HepG2 (cell line): ENCODE measurements around the gene SLC7A8. TPM values are rescaled to one million over a fixed set of nuclear protein-coding genes. Genes with fewer than 3 reads are reported as not detected.

Experiments
- ATAC-seq: fragments of 200-7000 bp; cut with Tn5 transposase; 3 replicates; pipeline ENCODE4 v1.9.1; 2020; ENCODE audit warnings: mild to moderate bottlenecking, moderate library complexity
- BruUV-seq: library from RNA; stranded (reverse); fragments of 400-500 nt; replicated peaks from 2 replicates; lab custom pipeline; 2021; lab: Mats Ljungman, UMichigan
- CTCF ChIA-PET: fragments of 300-600 bp; formaldehyde crosslinking; extraction: SDS; loops from one replicate; lab custom pipeline; 2021; ENCODE audit warnings: low total read pairs, inconsistent platforms, low intra/inter-chr PET ratio; lab: Yijun Ruan, JAX
- POLR2A ChIA-PET: fragments of 350-600 bp; sonication (Branson Sonifier 250); formaldehyde crosslinking; loops from one replicate; lab custom pipeline; 2020; ENCODE audit warnings: antibody characterized with exemption, inconsistent platforms; lab: Yijun Ruan, JAX
- DNase-seq: peaks from one replicate; pipeline ENCODE4 v3.0.0-alpha.2; 2015; ENCODE audit warnings: low spot score
- FAIRE-seq: peaks from 3 replicates; lab custom pipeline; 2011; peaks lifted over from hg19 to GRCh38; lab: Jason Lieb, UNC
- H2AFZ ChIP-seq: one replicate; pipeline ENCODE4 v1.6.1; 2011; ENCODE audit warnings: low read length, inconsistent platforms
- H3K27ac ChIP-seq: fragments of 300-600 bp; 3 replicates; pipeline ENCODE4 v1.8.0; 2011; ENCODE audit warnings: mixed run types, mild to moderate bottlenecking, mixed read lengths, low read length, inconsistent platforms; ENCODE audit not compliant: insufficient read depth; ENCODE audit errors: extremely low read length
- H3K27me3 ChIP-seq, 2 experiments: fragments of 200-600 bp in 1 of 2; 2 replicates in 1 of 2; 3 replicates in 1 of 2; pipeline versions ENCODE4 v1.6.0 to v1.8.0; 2011; ENCODE audit warnings: low read length in 2 of 2, mild to moderate bottlenecking in 2 of 2, moderate library complexity in 2 of 2, inconsistent platforms in 1 of 2; ENCODE audit not compliant: insufficient read depth in 2 of 2, control insufficient read depth in 1 of 2
- H3K36me3 ChIP-seq, 2 experiments: fragments of 200-600 bp in 1 of 2; replicated peaks in 1 of 2; 2 replicates in 1 of 2; 3 replicates in 1 of 2; pipeline versions ENCODE4 v1.5.1 to v1.8.0; 2011; ENCODE audit warnings: low read length in 2 of 2, inconsistent platforms in 1 of 2; ENCODE audit not compliant: insufficient read depth in 2 of 2, control insufficient read depth in 1 of 2
- H3K4me1 ChIP-seq: 2 replicates; pipeline ENCODE4 v1.5.1; 2012; ENCODE audit warnings: low read length, inconsistent platforms; ENCODE audit not compliant: insufficient read depth
- H3K4me2 ChIP-seq: 2 replicates; pipeline ENCODE4 v1.6.0; 2011; ENCODE audit warnings: low read depth, low read length, inconsistent platforms
- H3K4me3 ChIP-seq, 3 experiments: fragments of 200-600 bp in 1 of 3; sonication (generic), shearing (Covaris generic) in 1 of 3; replicated peaks in 1 of 3; 2 replicates each; pipeline ENCODE4 v1.5.1; 2011 to 2016; ENCODE audit warnings: low read length in 3 of 3, inconsistent platforms in 2 of 3, low read depth in 2 of 3, mild to moderate bottlenecking in 2 of 3, control low read depth in 1 of 3, mixed read lengths in 1 of 3; ENCODE audit not compliant: insufficient read depth in 1 of 3
- H3K79me2 ChIP-seq: one replicate; pipeline ENCODE4 v1.6.1; 2011; ENCODE audit warnings: low read length, inconsistent platforms; ENCODE audit not compliant: insufficient read depth
- H3K9ac ChIP-seq: 2 replicates; pipeline ENCODE4 v1.6.0; 2011; ENCODE audit warnings: mild to moderate bottlenecking, low read depth, low read length, inconsistent platforms; ENCODE audit not compliant: insufficient read depth
- H3K9me3 ChIP-seq: 2 replicates; pipeline ENCODE4 v1.5.1; 2012; ENCODE audit warnings: mild to moderate bottlenecking, low read length
- H4K20me1 ChIP-seq: 2 replicates; pipeline ENCODE4 v1.6.0; 2011; ENCODE audit warnings: inconsistent platforms, mild to moderate bottlenecking, low read length, moderate library complexity; ENCODE audit not compliant: insufficient read depth
- KAT7 ChIP-seq: IDR thresholded peaks from 2 replicates; pipeline ENCODE4 v1.6.1; 2018; ENCODE audit warnings: borderline replicate concordance, missing compliant biosample characterization
- KLF16 ChIP-seq, 2 experiments: sonication (generic) in 1 of 2; formaldehyde crosslinking in 1 of 2; IDR thresholded peaks; 2 replicates each; pipeline versions ENCODE4 v1.6.1 to v1.8.0; 2016 to 2023; ENCODE audit warnings: missing genetic modification reagents in 2 of 2, missing compliant biosample characterization in 1 of 2
- KLF6 ChIP-seq: IDR thresholded peaks from 2 replicates; pipeline ENCODE4 v1.8.0; 2016; ENCODE audit warnings: missing biosample characterization, missing genetic modification reagents
- MZF1 ChIP-seq: sonication (generic); formaldehyde crosslinking; IDR thresholded peaks from 2 replicates; pipeline ENCODE4 v1.8.1; 2023; ENCODE audit warnings: mild to moderate bottlenecking, missing genetic modification reagents, borderline replicate concordance
- NFIB ChIP-seq: sonication (generic); formaldehyde crosslinking; IDR thresholded peaks from 2 replicates; pipeline ENCODE4 v1.9.0; 2021; ENCODE audit warnings: missing genetic modification reagents, mild to moderate bottlenecking, borderline replicate concordance
- SATB2 ChIP-seq: sonication (generic); formaldehyde crosslinking; IDR thresholded peaks from 2 replicates; pipeline ENCODE4 v1.5.0; 2020; ENCODE audit warnings: missing genetic modification reagents
- ZNF407 ChIP-seq: sonication (generic); formaldehyde crosslinking; IDR thresholded peaks from one replicate; pipeline ENCODE4 v1.5.1; 2020; ENCODE audit warnings: mild to moderate bottlenecking, missing genetic modification reagents; ENCODE audit errors: not compliant biosample characterization
- ZNF646 ChIP-seq: sonication (generic); formaldehyde crosslinking; IDR thresholded peaks from 2 replicates; pipeline ENCODE4 v1.9.0; 2021; ENCODE audit warnings: mild to moderate bottlenecking, missing genetic modification reagents
- WGBS: methylation state at CpG from one replicate; pipeline ENCODE4 v1.1.6; 2017; ENCODE audit warnings: low lambda C conversion rate; 5-methylcytosine and 5-hydroxymethylcytosine counted together
- in situ Hi-C: cut with HindIII; loops from 2 replicates; pipeline ENCODE4 v1.10.0; 2017; ENCODE audit warnings: low pct_unique_long_range_greater_than_20kb; ENCODE audit not compliant: extremely low pct_ligation_motif_present
- intact Hi-C: fragments of 100-400 bp; cut with micrococcal nuclease; formaldehyde crosslinking; loops from one replicate; pipeline ENCODE4 v1.10.0; 2022; ENCODE audit not compliant: unreplicated experiment
- polyA plus RNA-seq, 8 experiments: library from polyadenylated mRNA; depleted of rRNA in 3 of 8; stranded (reverse) in 7 of 8; unstranded in 1 of 8; fragments of >200 nt; fragmentation: Illumina TruSeq in 4 of 8; extraction: Trizol in 4 of 8; gene quantifications; 2 replicates each; pipeline versions ENCODE4 v1.2.1 to v1.2.3, GENCODE V29; 2011 to 2016; ENCODE audit warnings: low read depth in 4 of 8, missing spikeins in 1 of 8, mixed read lengths in 1 of 8; ENCODE audit not compliant: insufficient read depth in 1 of 8
- total RNA-seq, 5 experiments: library from RNA; depleted of rRNA; stranded (reverse); fragments of >200 nt; fragmentation: Illumina TruSeq; extraction: Trizol; gene quantifications; 2 replicates each; pipeline ENCODE4 v1.2.3, GENCODE V29; 2016; ENCODE audit warnings: low read depth in 1 of 5

The SLC7A8 gene
- total and polyA plus RNA-seq, 2 of the 13 experiments (the other 11 are each of a cell fraction or from before 2014, with no cell fraction given): 0.25 TPM; not detected in 1

GRCh38 chr14:23171222-23171975 lies 12.1 kb downstream of the SLC7A8 start:
- H3K27me3 ChIP-seq: peaks cover 5 to 39% of the 10 kb centered on the region in 2 experiments; a peak in 3 of 5 replicates
- H2AFZ ChIP-seq: no peak overlapping the region
- no peak overlapping the region for H3K4me3 ChIP-seq
- H3K79me2 ChIP-seq: no peaks in the 10 kb centered on the region
- H3K36me3 ChIP-seq: no peaks in the 10 kb centered on the region
- no peaks in the 10 kb centered on the region for H4K20me1 ChIP-seq
- 21% methylated on average over 8 of the region's 8 CpGs for WGBS
- DNase-seq (no peak), FAIRE-seq (no peak), ATAC-seq (peak; percentile 63)
- ChIA-PET POLR2A (no interaction called here), CTCF (interaction anchor here (1.2 to 2.0 kb wide), 2 partner anchors 51 kb away, joined by 3 to 5 read pairs; no protein-coding TSS in a partner anchor)
- no peak overlapping the region for H3K4me2 ChIP-seq
- H3K9ac ChIP-seq: no peak overlapping the region
- intact Hi-C loops (no loop called here), in situ Hi-C loops (no loop called here)
- H3K27ac ChIP-seq: no peak overlapping the region
- peaks cover 15% of the 10 kb centered on the region for H3K4me1 ChIP-seq
- no peaks in the 10 kb centered on the region for H3K9me3 ChIP-seq
- no TSS peak for BruUV-seq
- TF ChIP-seq NFIB (CRISPR knock-in tag) (no peak), MZF1 (CRISPR knock-in tag) (no peak), KLF6 (CRISPR knock-in tag) (no peak), ZNF407 (CRISPR knock-in tag) (no peak), KAT7 (CRISPR knock-in tag) (no peak), KLF16 (CRISPR knock-in tag; IDR thresholded peaks at IDR 0.05) (0 out of 4 replicates have a peak, but pooled peaks of 1 of the 2 experiments have one; percentile 32), SATB2 (CRISPR knock-in tag) (no peak), ZNF646 (no peak)
